PC-3 (cell line): ENCODE data around the gene FSTL4. TPM values are rescaled to one million over a fixed set of nuclear protein-coding genes. Genes with fewer than 3 reads are reported as not detected.

Source experiments
- ATAC-seq: fragments of 200-7000 bp; cut with Tn5 transposase; 2 replicates; pipeline ENCODE4 v1.9.1; 2020; ENCODE audit warnings: mild to moderate bottlenecking, moderate library complexity
- BruUV-seq: library from RNA; stranded (reverse); fragments of 400-500 nt; replicated peaks from 2 replicates; lab custom pipeline; 2021; lab: Mats Ljungman, UMichigan
- CTCF ChIA-PET: fragments of 300-600 bp; sonication (Branson Sonifier 250); formaldehyde crosslinking; loops from one replicate; lab custom pipeline; 2022; ENCODE audit warnings: antibody characterized with exemption; lab: Charles Lee
- POLR2A ChIA-PET: fragments of 300-600 bp; sonication (Branson Sonifier 250); formaldehyde crosslinking; loops from one replicate; lab custom pipeline; 2022; ENCODE audit warnings: antibody characterized with exemption; ENCODE audit not compliant: unreplicated experiment; lab: Charles Lee
- DNase-seq: peaks from one replicate; pipeline ENCODE4 v3.0.0-alpha.2; 2015
- H2AFZ ChIP-seq: fragments of 300-600 bp; sonication (generic); 2 replicates; pipeline ENCODE4 v1.6.0; 2016; ENCODE audit warnings: antibody characterized with exemption, low read length
- H3F3A ChIP-seq: fragments of 300-600 bp; sonication (generic); one replicate; pipeline ENCODE4 v1.6.0; 2017; ENCODE audit warnings: antibody characterized with exemption, low read length, control low read depth, mild to moderate bottlenecking; ENCODE audit not compliant: unreplicated experiment
- H3K27ac ChIP-seq: fragments of 300-600 bp; sonication (generic); 2 replicates; pipeline ENCODE4 v1.5.1; 2016; ENCODE audit warnings: mild to moderate bottlenecking, low read length
- H3K27me3 ChIP-seq: fragments of 300-600 bp; sonication (generic); 2 replicates; pipeline ENCODE4 v1.6.1; 2016; ENCODE audit warnings: low read length, mixed read lengths
- H3K36me3 ChIP-seq: fragments of 300-600 bp; sonication (generic); 2 replicates; pipeline ENCODE4 v1.6.1; 2016; ENCODE audit warnings: low read depth, mixed run types, low read length, mixed read lengths
- H3K4me1 ChIP-seq: fragments of 300-600 bp; sonication (generic); 2 replicates; pipeline ENCODE4 v1.5.1; 2016; ENCODE audit warnings: low read length; ENCODE audit not compliant: insufficient read depth
- H3K4me2 ChIP-seq: fragments of 300-600 bp; sonication (generic); 2 replicates; pipeline ENCODE4 v1.6.0; 2016; ENCODE audit warnings: low read length
- H3K4me3 ChIP-seq: fragments of 300-600 bp; sonication (generic); 2 replicates; pipeline ENCODE4 v1.5.1; 2016; ENCODE audit warnings: mild to moderate bottlenecking, low read length, mixed read lengths
- H3K79me2 ChIP-seq: fragments of 300-600 bp; sonication (generic); 2 replicates; pipeline ENCODE4 v1.6.1; 2017; ENCODE audit warnings: low read length, mixed read lengths
- H3K9ac ChIP-seq: fragments of 300-600 bp; sonication (generic); 2 replicates; pipeline ENCODE4 v1.6.0; 2016; ENCODE audit warnings: mild to moderate bottlenecking, low read length
- H3K9me2 ChIP-seq: fragments of 300-600 bp; sonication (generic); replicated peaks from 2 replicates; pipeline ENCODE4 v1.6.1; 2016; ENCODE audit warnings: mixed run types, low read length, mixed read lengths
- H3K9me3 ChIP-seq: fragments of 300-600 bp; sonication (generic); 2 replicates; pipeline ENCODE4 v1.6.1; 2016; ENCODE audit warnings: low read length, mixed read lengths
- H4K20me1 ChIP-seq: fragments of 300-600 bp; sonication (generic); 2 replicates; pipeline ENCODE4 v1.6.1; 2016; ENCODE audit warnings: low read length, mixed read lengths
- CTCF ChIP-seq: fragments of 300-600 bp; sonication (generic); conservative IDR thresholded peaks from 2 replicates; pipeline ENCODE4 v1.5.1; 2017; ENCODE audit warnings: antibody characterized with exemption, low read depth, mild to moderate bottlenecking, low read length
- EZH2 ChIP-seq: fragments of 300-600 bp; sonication (generic); IDR thresholded peaks from one replicate; pipeline ENCODE4 v1.6.1; 2017; ENCODE audit warnings: antibody characterized with exemption, mild to moderate bottlenecking, low read length; ENCODE audit not compliant: unreplicated experiment
- EZH2phosphoT487 ChIP-seq: fragments of 300-600 bp; sonication (generic); IDR thresholded peaks from 2 replicates; pipeline ENCODE4 v1.6.1; 2018; ENCODE audit warnings: mild to moderate bottlenecking, antibody characterized with exemption, low read length, borderline replicate concordance
- intact Hi-C: fragments of 100-400 bp; cut with micrococcal nuclease; formaldehyde crosslinking; loops from 2 replicates; pipeline ENCODE4 v1.9.0; 2023
- total RNA-seq: library from RNA; depleted of rRNA; stranded (reverse); fragments of >200 nt; gene quantifications from 2 replicates; pipeline ENCODE4 v1.2.3, GENCODE V29; 2014

The FSTL4 gene
- total RNA-seq, 1 experiment from 2014 or later = 4.2 TPM

DNA sequence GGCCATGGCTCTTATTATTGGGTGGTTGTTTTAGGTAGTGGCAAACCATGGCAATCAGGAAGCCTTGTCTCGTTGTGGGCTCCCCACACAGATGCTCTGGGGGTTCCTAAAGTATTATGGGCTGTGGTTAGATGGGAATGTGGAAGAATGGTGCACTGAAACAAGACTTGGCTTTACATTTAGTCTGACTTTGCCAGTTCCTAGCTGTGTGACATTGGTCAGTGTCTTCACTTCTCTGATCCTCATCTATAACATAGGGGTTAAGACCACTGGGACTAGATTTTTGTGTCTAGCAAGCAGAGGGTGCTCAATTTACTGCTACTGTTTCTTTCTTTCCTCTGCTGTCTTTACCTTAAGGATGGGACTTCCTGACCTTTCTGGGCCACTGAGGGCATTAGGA, 411.0 kb downstream of the FSTL4 start:
- no peaks in the 10 kb centered on the region for H3K27me3 ChIP-seq
- no TSS peak for BruUV-seq
- CTCF ChIA-PET = no interaction called here

DNA sequence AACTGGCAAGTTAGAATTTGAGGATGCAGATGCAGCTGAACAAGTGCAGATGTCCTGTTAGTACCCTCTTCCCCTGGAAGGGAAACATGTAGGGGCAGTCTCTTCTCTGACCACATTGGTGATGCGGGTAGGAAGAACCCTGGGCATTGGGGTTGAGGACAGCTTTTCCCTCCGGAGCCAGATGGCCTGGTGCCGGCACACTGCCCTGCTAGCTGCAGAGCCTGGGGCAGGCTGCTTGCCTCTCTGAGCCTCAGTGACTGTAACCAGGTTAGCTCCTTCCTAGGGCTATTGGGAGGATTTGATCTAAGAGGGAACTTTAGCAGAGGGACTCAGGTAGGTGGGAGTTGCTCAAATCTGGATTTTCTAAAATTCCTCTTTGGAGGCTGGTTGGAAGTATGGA, 412.1 kb downstream of the FSTL4 start:
- Histone ChIP-seq H4K20me1 (no peaks in the 10 kb centered on the region), H3K9ac (no peak overlapping the region), H3K79me2 (no peaks in the 10 kb centered on the region), H3K36me3 (no peaks in the 10 kb centered on the region), H3F3A (no peaks in the 10 kb centered on the region), H3K4me2 (no peak overlapping the region), H3K4me1 (no peaks in the 10 kb centered on the region), H3K27ac (no peak overlapping the region), H3K9me3 (no peaks in the 10 kb centered on the region), H3K27me3 (no peaks in the 10 kb centered on the region), H3K4me3 (no peak overlapping the region), H2AFZ (no peak overlapping the region), H3K9me2 (no peaks in the 10 kb centered on the region)
- TF ChIP-seq CTCF = no peak
- TF ChIP-seq EZH2 = no peak
- no peak for TF ChIP-seq EZH2phosphoT487
- DNase-seq (no peak), ATAC-seq (no peak)
- intact Hi-C loops = no loop called here
- BruUV-seq = no TSS peak
- ChIA-PET CTCF (no interaction called here), POLR2A (no interaction called here)

More for the DNA sequence above, 411.0 kb downstream of the FSTL4 start:
- H3K4me3 ChIP-seq = no peak overlapping the region
- no peak overlapping the region for H3K9ac ChIP-seq
- H4K20me1 ChIP-seq = no peaks in the 10 kb centered on the region
- H3K4me2 ChIP-seq = no peak overlapping the region
- POLR2A ChIA-PET = no interaction called here
- H3K36me3 ChIP-seq = no peaks in the 10 kb centered on the region
- H3K9me2 ChIP-seq = no peaks in the 10 kb centered on the region
- intact Hi-C loops = no loop called here
- H2AFZ ChIP-seq = no peak overlapping the region
- no peaks in the 10 kb centered on the region for H3F3A ChIP-seq
- no peak for ATAC-seq
- H3K27ac ChIP-seq = no peak overlapping the region
- 0 out of 2 replicates have a peak, but pooled peaks cover 3% of the 10 kb centered on the region for H3K4me1 ChIP-seq
- no peak for TF ChIP-seq EZH2phosphoT487
- TF ChIP-seq EZH2 = no peak
- no peak for TF ChIP-seq CTCF
- DNase-seq = no peak
- no peaks in the 10 kb centered on the region for H3K9me3 ChIP-seq
- no peaks in the 10 kb centered on the region for H3K79me2 ChIP-seq

DNA sequence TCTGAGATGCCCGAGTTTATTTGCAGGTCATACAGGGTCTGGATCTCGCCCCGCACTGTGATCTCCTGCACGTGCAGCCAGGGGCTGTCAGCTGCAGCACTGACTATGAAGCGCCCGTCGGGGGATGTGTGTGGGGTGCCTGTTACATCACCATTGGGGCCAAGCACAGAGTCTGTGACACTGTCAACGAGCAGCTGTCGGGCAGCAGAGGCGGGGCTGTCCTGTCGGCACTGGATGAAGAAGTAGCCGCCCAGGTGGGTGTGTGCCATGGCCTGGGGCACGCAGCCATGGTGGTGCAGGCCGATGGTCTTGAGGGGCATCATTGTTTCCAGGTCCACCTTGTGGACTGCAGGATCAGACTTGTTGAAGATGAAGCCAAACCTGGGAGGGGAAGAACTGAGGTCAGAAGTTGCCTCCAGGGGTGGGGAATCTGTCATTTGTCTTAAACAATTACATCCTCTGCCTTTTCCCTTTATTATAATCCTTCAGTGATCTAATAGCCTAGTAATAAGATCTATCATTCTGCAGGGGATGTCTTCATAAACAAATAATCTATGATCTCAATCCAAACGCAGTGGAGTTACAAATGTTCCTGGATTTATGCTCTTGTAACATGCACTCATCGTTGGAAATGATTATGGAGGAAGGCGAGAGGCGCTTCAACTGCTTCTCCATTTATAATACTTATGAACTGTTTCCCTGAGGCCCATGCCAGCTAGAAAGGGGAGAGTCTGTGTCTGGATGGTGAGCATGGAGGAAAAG, 412.7 kb downstream of the FSTL4 start:
- Histone ChIP-seq H3K27me3 (no peaks in the 10 kb centered on the region), H3K36me3 (no peaks in the 10 kb centered on the region), H3F3A (no peaks in the 10 kb centered on the region), H3K4me1 (no peaks in the 10 kb centered on the region), H4K20me1 (no peaks in the 10 kb centered on the region), H2AFZ (no peak overlapping the region), H3K9me3 (no peaks in the 10 kb centered on the region), H3K9me2 (no peaks in the 10 kb centered on the region), H3K9ac (no peak overlapping the region), H3K4me2 (no peak overlapping the region), H3K4me3 (no peak overlapping the region), H3K27ac (no peak overlapping the region), H3K79me2 (no peaks in the 10 kb centered on the region)
- BruUV-seq = no TSS peak
- no peak for ATAC-seq
- ChIA-PET CTCF (no interaction called here), POLR2A (no interaction called here)
- no peak for DNase-seq
- intact Hi-C loops = no loop called here
- TF ChIP-seq EZH2 (no peak), CTCF (no peak), EZH2phosphoT487 (no peak)
